Osteoblast (primary cell): ENCODE results near the gene GRK2. TPM values are rescaled to one million over a fixed set of nuclear protein-coding genes. Genes with fewer than 3 reads are reported as not detected.

ENCODE experiments used
- DNase-seq: peaks from one replicate; pipeline ENCODE4 v3.0.0; 2011; ENCODE audit warnings: low spot score, mixed read lengths; ENCODE audit not compliant: insufficient read length; ENCODE audit errors: missing footprints
- H2AFZ ChIP-seq: 2 replicates; pipeline ENCODE4 v1.6.0; 2011; ENCODE audit warnings: mild to moderate bottlenecking, low read length
- H3K27ac ChIP-seq: 2 replicates; pipeline ENCODE4 v1.5.1; 2011; ENCODE audit warnings: mild to moderate bottlenecking, low read depth, low read length, moderate library complexity
- H3K27me3 ChIP-seq: 2 replicates; pipeline ENCODE4 v1.6.0; 2012; ENCODE audit warnings: mild to moderate bottlenecking, control low read depth, inconsistent platforms, low read length, moderate library complexity; ENCODE audit not compliant: insufficient read depth
- H3K36me3 ChIP-seq: 2 replicates; pipeline ENCODE4 v1.5.1; 2011; ENCODE audit warnings: mild to moderate bottlenecking, low read length, control low read depth, moderate library complexity; ENCODE audit not compliant: insufficient read depth
- H3K4me1 ChIP-seq: 2 replicates; pipeline ENCODE4 v1.5.1; 2011; ENCODE audit warnings: mild to moderate bottlenecking, low read length, control low read depth, moderate library complexity; ENCODE audit not compliant: insufficient read depth
- H3K4me2 ChIP-seq: 2 replicates; pipeline ENCODE4 v1.6.0; 2011; ENCODE audit warnings: mild to moderate bottlenecking, low read length; ENCODE audit not compliant: insufficient read depth
- H3K4me3 ChIP-seq: fragments of 200-600 bp; sonication (generic); 3 replicates; pipeline ENCODE4 v1.5.1; 2012; ENCODE audit warnings: mild to moderate bottlenecking, low read length, inconsistent platforms; ENCODE audit not compliant: insufficient read depth
- H3K79me2 ChIP-seq: 2 replicates; pipeline ENCODE4 v1.6.0; 2012; ENCODE audit warnings: mild to moderate bottlenecking, low read length, control low read depth, inconsistent platforms; ENCODE audit not compliant: insufficient read depth
- H3K9me3 ChIP-seq: 2 replicates; pipeline ENCODE4 v1.5.1; 2011; ENCODE audit warnings: low read depth, low read length, control low read depth
- H4K20me1 ChIP-seq: 2 replicates; pipeline ENCODE4 v1.6.0; 2012; ENCODE audit warnings: mild to moderate bottlenecking, low read length, control low read depth; ENCODE audit not compliant: insufficient read depth
- total RNA-seq: library from RNA; depleted of rRNA; stranded (reverse); fragments of >200 nt; gene quantifications from 2 replicates; pipeline ENCODE4 v1.2.3, GENCODE V29; 2012
- TF ChIP-seq, protein P1 (sequence below): IDR thresholded peaks from 2 replicates; pipeline ENCODE4 v1.5.1; 2011; ENCODE audit warnings: mild to moderate bottlenecking, low read depth, low read length, moderate library complexity; ENCODE audit errors: extremely low read depth

GRK2 gene
- total RNA-seq, 1 donor: 21.4 TPM

DNA sequence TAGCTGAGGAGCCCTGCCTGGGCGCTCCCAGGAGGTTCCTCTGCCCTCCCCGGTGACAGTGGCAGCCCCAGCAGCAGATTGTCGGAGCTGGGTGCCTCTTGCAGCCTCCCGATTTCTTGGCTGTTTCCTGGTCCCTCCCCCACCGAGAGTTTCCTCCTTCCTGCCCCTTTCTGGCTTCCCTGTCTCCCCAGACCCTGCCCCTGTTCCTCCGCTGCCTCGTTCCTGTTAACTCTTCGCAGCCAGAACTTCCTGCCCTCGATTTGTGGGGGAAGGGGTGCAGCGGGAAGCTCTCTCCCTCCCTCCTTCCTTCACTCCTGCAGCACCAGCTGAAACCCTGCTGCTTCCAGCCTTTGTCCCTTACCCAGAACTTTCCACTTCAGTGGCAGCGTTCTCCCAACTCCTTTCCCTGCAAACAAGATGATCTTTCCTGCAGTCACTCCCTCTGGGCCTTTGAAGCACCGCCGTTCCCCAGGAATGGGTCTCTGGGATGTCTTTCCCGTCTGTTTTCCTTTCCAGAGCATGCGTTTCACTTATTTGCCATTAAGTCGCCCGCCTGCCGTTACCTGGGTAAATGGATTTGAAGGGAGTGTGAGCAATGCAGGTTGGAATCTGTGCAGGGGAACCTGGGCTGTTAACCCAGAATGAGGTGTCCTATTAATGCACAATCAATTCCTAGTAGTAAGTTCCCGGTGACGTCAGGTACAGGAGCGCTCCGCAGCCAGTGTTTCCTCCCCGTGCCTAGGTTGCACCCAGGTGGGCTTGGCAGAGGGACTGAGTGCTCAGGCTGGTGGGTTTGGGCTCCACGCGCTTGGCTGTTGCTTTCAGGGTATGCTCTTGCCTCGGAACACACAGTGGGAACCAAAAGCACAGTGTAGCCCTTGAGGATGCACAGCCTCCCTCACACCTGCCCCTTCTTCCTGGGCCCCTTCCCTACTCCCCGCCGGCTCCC, 4.3 kb downstream of the GRK2 start:
- peaks cover 94% of the 10 kb centered on the region for H3K79me2 ChIP-seq
- H3K4me2 ChIP-seq: peak overlapping the region; percentile 23
- H3K9me3 ChIP-seq: no peaks in the 10 kb centered on the region
- H3K4me3 ChIP-seq: no peak overlapping the region
- peak; percentile 92 for DNase-seq
- H3K27me3 ChIP-seq: no peaks in the 10 kb centered on the region
- TF ChIP-seq, protein P1, sequence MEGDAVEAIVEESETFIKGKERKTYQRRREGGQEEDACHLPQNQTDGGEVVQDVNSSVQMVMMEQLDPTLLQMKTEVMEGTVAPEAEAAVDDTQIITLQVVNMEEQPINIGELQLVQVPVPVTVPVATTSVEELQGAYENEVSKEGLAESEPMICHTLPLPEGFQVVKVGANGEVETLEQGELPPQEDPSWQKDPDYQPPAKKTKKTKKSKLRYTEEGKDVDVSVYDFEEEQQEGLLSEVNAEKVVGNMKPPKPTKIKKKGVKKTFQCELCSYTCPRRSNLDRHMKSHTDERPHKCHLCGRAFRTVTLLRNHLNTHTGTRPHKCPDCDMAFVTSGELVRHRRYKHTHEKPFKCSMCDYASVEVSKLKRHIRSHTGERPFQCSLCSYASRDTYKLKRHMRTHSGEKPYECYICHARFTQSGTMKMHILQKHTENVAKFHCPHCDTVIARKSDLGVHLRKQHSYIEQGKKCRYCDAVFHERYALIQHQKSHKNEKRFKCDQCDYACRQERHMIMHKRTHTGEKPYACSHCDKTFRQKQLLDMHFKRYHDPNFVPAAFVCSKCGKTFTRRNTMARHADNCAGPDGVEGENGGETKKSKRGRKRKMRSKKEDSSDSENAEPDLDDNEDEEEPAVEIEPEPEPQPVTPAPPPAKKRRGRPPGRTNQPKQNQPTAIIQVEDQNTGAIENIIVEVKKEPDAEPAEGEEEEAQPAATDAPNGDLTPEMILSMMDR: no peak
- peaks cover 59% of the 10 kb centered on the region for H3K4me1 ChIP-seq
- no peak overlapping the region for H3K27ac ChIP-seq
- peaks cover 8% of the 10 kb centered on the region for H3K36me3 ChIP-seq
- no peak overlapping the region for H2AFZ ChIP-seq
- H4K20me1 ChIP-seq: peaks cover 53% of the 10 kb centered on the region

DNA sequence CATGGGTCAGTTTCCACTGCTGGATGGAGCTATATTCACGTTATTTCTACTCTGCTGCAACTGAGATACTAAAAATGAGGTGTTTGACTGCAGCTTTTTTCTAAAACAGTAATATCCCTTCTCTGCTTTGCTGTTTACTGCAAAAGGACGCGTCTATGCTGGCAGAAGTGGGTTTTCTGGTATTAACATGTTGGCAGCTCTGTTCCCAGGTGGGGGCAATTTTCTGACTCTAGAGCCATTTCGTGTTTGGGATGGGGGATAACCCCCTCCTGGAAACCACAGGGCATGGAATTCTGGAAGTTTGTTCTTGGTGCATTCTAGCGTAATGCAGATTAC, 4.9 kb downstream of the GRK2 start:
- Histone ChIP-seq H4K20me1 (peaks cover 53% of the 10 kb centered on the region), H3K36me3 (peaks cover 8% of the 10 kb centered on the region), H3K27me3 (no peaks in the 10 kb centered on the region), H3K9me3 (no peaks in the 10 kb centered on the region), H2AFZ (no peak overlapping the region), H3K79me2 (peaks cover 96% of the 10 kb centered on the region), H3K27ac (no peak overlapping the region), H3K4me3 (no peak overlapping the region), H3K4me2 (no peak overlapping the region), H3K4me1 (peaks cover 55% of the 10 kb centered on the region)
- no peak for DNase-seq
- TF ChIP-seq, protein P1: no peak

DNA sequence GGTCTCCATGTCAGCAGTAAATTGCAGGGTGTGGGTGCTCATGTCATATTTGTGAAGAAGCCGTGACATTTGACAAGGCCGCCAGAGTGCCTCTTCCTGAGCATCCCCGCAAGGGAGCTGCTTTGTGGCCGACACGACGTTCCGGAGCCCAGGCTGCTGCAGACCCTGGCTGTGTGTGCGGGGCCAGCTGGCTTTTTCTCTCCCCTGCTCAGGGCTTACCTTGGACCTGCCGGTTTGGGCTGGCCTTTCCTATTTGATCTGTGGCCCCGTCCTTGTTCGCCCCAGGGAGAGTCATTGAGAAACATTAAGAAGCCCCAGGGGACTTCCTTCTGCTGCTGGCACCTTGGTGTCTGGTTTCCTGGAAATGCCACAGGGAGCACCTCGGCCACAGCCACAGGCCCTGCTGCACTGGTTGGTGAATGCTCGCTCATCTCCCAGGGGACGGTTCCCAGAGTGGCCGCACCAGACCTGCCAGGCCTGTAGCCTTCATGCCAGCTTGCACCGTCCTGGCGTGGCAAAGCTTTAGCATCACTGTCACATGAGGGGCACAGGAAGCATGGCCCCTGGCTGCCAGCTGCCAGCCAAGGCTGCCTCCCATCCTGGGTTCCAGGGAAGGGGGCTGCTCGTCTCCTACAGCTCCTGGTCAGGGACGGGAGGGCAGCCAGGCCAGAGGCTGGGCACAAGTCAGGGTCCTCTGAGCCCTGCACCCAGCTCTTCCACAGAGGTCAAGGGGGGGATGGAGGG, 5.4 kb downstream of the GRK2 start:
- Histone ChIP-seq H3K27me3 (no peaks in the 10 kb centered on the region), H3K9me3 (no peaks in the 10 kb centered on the region), H3K4me2 (no peak overlapping the region), H2AFZ (no peak overlapping the region), H3K27ac (no peak overlapping the region), H4K20me1 (peaks cover 53% of the 10 kb centered on the region), H3K36me3 (peaks cover 8% of the 10 kb centered on the region), H3K4me1 (peaks cover 58% of the 10 kb centered on the region), H3K4me3 (no peak overlapping the region), H3K79me2 (peaks cover 100% of the 10 kb centered on the region)
- DNase-seq: peak; percentile 85
- TF ChIP-seq, protein P1: no peak
